ENCODE data around the gene FAM120A. TPM values are rescaled to one million over a fixed set of nuclear protein-coding genes. Genes with fewer than 3 reads are reported as not detected.

FAM120A gene
- total and polyA plus RNA-seq, 2 of the 13 experiments (the other 11 are each of a cell fraction or from before 2014, with no cell fraction given), result 41.3 to 44.4 TPM

DNA sequence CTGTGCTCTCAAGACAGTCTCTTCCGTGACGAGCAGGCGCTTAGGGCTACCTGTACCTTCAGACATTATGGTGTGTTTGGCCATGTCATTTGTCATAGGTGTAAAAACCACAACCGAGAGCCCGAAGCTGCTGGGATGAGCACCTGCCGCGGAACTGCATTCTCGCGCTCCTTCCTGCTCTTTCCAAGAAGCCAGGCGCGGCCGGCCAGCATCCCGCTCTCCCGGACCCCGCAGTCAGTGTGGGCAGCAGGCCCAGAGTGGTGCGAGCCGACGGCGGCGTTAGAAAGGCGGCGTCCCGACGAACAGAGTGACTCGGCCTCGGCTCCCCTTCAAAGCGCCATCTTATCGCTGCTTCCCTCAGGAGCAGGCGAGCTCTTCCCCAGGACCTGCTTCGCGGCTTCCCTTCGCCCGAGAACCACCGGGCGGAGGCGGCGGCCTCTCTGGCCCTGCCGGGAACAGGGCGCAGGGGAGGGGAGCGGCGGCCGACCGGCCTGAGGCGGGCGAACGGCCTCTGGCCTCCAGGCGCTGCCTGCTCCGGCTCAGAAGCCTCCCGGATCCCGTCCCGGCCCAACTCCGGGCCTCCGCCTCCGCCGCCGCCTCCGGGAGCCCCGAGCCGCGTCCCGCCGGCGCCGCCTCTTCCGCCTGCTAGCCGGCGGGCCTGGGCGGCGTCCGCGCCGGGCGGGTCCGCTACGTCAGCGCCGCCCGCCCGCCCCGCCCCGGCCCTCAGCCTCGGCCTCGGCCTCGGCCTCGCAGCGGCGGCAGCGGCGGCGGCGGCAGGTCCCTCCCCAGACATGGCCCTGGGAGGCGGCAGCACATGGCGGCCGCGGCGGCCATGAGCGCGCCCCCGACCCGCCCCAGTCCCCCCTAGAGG lies at the start of gene FAM120A (continued):
- TF ChIP-seq, protein P1, sequence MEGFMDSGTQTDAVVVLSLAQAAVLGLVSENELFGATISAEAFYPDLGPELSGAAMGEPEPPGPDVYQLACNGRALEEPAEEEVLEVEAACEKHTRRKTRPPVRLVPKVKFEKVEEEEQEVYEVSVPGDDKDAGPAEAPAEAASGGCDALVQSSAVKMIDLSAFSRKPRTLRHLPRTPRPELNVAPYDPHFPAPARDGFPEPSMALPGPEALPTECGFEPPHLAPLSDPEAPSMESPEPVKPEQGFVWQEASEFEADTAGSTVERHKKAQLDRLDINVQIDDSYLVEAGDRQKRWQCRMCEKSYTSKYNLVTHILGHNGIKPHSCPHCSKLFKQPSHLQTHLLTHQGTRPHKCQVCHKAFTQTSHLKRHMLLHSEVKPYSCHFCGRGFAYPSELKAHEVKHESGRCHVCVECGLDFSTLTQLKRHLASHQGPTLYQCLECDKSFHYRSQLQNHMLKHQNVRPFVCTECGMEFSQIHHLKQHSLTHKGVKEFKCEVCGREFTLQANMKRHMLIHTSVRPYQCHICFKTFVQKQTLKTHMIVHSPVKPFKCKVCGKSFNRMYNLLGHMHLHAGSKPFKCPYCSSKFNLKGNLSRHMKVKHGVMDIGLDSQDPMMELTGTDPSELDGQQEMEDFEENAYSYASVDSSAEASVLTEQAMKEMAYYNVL (CRISPR knock-in tag; IDR thresholded peaks at IDR 0.05; ENCODE audit: borderline replicate concordance), result peak; percentile 26; the same call in 1 of the 2 replicates
- TF ChIP-seq ELF3 (CRISPR knock-in tag; IDR thresholded peaks at IDR 0.05) (peak; percentile 51; the same call in 1 of the 2 replicates), HOXA3 (CRISPR knock-in tag; IDR thresholded peaks at IDR 0.05) (peak; percentile 3; the same call in 1 of the 2 replicates), ZFP82 (CRISPR knock-in tag; IDR thresholded peaks at IDR 0.05; ENCODE audit: borderline replicate concordance) (no peak), ZNF530 (CRISPR knock-in tag; IDR thresholded peaks at IDR 0.05; ENCODE audit: low read depth) (no peak), ZNF101 (CRISPR knock-in tag; IDR thresholded peaks at IDR 0.05; ENCODE audit: borderline replicate concordance, low read depth) (no peak), HHEX (CRISPR knock-in tag; IDR thresholded peaks at IDR 0.05) (no peak), MTF1 (CRISPR knock-in tag; IDR thresholded peaks at IDR 0.05) (no peak), FOXO1 (CRISPR knock-in tag; IDR thresholded peaks at IDR 0.05) (0 out of 2 replicates have a peak, but pooled peaks have one; percentile 25), CBX5 (CRISPR knock-in tag; IDR thresholded peaks at IDR 0.05; ENCODE audit: borderline replicate concordance) (no peak), CENPX (CRISPR knock-in tag; IDR thresholded peaks at IDR 0.05) (no peak), ZBTB21 (CRISPR knock-in tag; IDR thresholded peaks at IDR 0.05) (no peak), TOE1 (CRISPR knock-in tag; IDR thresholded peaks at IDR 0.05) (no peak), AGO2 (optimal IDR thresholded peaks at IDR 0.05; ENCODE audit: low read depth, low read length) (peak; percentile 68), ZKSCAN1 (IDR thresholded peaks at IDR 0.05; ENCODE audit: low read length) (no peak), SMARCE1 (IDR thresholded peaks at IDR 0.05; ENCODE audit: borderline replicate concordance) (no peak), ZNF652 (CRISPR knock-in tag; IDR thresholded peaks at IDR 0.05; ENCODE audit: borderline replicate concordance, low read depth) (no peak), BRCA1 (CRISPR knock-in tag; IDR thresholded peaks at IDR 0.05) (0 out of 2 replicates have a peak, but pooled peaks have one; percentile 38), GLI4 (CRISPR knock-in tag; IDR thresholded peaks at IDR 0.05; ENCODE audit: borderline replicate concordance) (no peak)
- TF ChIP-seq, protein P2, sequence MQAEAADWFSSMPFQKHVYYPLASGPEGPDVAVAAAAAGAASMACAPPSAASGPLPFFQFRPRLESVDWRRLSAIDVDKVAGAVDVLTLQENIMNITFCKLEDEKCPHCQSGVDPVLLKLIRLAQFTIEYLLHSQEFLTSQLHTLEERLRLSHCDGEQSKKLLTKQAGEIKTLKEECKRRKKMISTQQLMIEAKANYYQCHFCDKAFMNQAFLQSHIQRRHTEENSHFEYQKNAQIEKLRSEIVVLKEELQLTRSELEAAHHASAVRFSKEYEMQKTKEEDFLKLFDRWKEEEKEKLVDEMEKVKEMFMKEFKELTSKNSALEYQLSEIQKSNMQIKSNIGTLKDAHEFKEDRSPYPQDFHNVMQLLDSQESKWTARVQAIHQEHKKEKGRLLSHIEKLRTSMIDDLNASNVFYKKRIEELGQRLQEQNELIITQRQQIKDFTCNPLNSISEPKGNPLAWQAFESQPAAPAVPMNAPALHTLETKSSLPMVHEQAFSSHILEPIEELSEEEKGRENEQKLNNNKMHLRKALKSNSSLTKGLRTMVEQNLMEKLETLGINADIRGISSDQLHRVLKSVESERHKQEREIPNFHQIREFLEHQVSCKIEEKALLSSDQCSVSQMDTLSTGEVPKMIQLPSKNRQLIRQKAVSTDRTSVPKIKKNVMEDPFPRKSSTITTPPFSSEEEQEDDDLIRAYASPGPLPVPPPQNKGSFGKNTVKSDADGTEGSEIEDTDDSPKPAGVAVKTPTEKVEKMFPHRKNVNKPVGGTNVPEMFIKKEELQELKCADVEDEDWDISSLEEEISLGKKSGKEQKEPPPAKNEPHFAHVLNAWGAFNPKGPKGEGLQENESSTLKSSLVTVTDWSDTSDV (CRISPR knock-in tag; IDR thresholded peaks at IDR 0.05), result no peak
- TF ChIP-seq, protein P3, sequence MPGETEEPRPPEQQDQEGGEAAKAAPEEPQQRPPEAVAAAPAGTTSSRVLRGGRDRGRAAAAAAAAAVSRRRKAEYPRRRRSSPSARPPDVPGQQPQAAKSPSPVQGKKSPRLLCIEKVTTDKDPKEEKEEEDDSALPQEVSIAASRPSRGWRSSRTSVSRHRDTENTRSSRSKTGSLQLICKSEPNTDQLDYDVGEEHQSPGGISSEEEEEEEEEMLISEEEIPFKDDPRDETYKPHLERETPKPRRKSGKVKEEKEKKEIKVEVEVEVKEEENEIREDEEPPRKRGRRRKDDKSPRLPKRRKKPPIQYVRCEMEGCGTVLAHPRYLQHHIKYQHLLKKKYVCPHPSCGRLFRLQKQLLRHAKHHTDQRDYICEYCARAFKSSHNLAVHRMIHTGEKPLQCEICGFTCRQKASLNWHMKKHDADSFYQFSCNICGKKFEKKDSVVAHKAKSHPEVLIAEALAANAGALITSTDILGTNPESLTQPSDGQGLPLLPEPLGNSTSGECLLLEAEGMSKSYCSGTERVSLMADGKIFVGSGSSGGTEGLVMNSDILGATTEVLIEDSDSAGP (CRISPR knock-in tag; IDR thresholded peaks at IDR 0.05; ENCODE audit: borderline replicate concordance), result peak; percentile 75; the same call in 1 of the 2 replicates
- TF ChIP-seq, protein P4, sequence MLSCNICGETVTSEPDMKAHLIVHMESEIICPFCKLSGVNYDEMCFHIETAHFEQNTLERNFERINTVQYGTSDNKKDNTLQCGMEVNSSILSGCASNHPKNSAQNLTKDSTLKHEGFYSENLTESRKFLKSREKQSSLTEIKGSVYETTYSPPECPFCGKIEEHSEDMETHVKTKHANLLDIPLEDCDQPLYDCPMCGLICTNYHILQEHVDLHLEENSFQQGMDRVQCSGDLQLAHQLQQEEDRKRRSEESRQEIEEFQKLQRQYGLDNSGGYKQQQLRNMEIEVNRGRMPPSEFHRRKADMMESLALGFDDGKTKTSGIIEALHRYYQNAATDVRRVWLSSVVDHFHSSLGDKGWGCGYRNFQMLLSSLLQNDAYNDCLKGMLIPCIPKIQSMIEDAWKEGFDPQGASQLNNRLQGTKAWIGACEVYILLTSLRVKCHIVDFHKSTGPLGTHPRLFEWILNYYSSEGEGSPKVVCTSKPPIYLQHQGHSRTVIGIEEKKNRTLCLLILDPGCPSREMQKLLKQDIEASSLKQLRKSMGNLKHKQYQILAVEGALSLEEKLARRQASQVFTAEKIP (CRISPR knock-in tag; IDR thresholded peaks at IDR 0.05; ENCODE audit: borderline replicate concordance), result no peak

Data from HepG2 (cell line).